ENCODE measurements around the gene SBK3. TPM values are rescaled to one million over a fixed set of nuclear protein-coding genes. Genes with fewer than 3 reads are reported as not detected.
"Not testable (repeated sequence)": the region's sequence is repeated elsewhere in the genome, so short reads cannot be mapped to it uniquely, and the experiment has no call there.

The SBK3 gene
- polyA plus RNA-seq, 3 donors: 0.12 to 0.28 (median 0.22) TPM

DNA sequence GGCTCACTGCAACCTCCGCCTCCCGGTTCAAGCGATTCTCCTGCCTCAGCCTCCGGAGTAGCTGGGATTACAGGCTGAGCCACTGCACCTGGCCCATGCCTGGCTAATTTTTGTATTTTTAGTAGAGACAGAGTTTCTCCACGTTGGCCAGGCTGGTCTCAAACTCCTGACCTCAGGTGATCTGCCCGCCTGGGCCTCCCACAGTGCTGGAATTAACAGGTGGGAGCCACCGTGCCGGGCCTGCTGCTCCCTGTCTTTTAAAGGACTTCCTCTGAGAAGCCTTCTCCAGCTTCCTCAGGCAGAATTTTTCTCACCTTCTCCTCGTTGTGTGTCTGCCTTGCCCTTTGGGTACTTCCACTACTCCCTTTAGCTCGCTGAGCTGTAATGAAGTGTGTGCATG, 48.5 kb downstream of the SBK3 start:
- DNase-seq (ENCODE audit: extremely low read depth in 1 of 11, low read depth in 9 of 11, low spot score in 4 of 11): not testable (repeated sequence)

DNA sequence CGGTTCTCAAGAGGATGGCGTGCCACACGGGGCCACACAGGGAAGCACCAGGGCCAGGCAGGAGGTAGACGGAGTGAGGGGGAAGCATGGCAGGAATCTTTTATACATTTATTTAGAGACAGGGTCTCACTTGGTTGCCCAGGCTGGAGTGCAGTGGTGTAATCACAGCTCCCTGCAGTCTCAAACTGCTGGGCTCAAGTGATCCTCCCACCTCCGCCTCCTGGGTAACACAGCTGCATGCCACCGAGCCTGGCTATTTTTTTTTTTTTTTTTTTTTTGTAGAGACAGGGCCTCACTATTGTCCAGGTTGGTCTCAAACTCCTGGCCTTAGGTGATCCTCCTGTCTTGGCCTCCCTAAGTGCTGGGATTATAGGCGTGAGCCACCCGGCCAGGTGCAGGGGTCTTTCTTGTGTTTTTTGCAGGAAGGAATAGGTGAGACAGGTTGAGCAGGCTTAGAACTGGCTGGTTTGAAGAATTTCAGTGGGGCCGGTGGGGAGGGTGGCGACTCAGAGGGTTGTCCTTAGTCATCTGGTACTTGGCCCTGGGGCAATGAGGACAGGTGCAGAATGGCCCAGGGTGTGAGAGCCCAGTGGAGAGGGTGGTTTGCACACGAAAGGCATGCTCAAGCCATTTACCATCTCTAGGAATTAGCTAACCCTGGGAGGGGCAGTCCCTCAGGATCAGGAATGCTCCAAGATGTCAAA, 49.5 kb downstream of the SBK3 start:
- no peak for DNase-seq (ENCODE audit: extremely low read depth in 1 of 11, low read depth in 9 of 11, low spot score in 4 of 11)

DNA sequence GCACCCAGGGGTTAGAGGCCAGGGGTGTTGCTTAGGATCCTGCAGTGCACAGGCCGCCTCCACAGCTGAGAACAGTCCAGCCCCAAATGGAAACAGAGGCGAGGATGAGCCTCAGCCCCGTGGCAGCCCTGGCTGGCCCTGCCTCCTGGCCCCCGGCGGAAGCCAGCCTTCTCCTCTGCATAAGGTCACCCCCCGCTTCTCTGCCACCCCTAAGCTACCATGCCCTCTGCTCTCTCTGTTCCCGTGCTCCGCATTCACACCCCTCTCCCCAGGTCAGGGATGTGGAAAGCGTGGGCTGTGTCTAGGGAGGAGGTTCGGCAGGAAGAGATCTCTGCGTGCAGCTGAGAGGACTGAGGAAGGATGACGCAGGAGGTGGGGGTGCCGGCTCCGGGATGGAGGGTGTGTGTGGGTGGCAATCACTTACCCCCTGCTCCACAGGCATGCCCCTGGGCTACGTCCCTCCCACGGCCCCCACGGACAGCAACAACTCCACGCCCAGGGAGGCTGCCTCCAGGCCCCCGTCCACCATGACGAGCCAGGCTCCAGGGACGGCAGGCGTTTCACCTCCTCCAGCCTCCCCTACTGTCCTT, 51.1 kb downstream of the SBK3 start:
- no peak for DNase-seq (ENCODE audit: extremely low read depth in 1 of 11, low read depth in 9 of 11, low spot score in 4 of 11)

DNA sequence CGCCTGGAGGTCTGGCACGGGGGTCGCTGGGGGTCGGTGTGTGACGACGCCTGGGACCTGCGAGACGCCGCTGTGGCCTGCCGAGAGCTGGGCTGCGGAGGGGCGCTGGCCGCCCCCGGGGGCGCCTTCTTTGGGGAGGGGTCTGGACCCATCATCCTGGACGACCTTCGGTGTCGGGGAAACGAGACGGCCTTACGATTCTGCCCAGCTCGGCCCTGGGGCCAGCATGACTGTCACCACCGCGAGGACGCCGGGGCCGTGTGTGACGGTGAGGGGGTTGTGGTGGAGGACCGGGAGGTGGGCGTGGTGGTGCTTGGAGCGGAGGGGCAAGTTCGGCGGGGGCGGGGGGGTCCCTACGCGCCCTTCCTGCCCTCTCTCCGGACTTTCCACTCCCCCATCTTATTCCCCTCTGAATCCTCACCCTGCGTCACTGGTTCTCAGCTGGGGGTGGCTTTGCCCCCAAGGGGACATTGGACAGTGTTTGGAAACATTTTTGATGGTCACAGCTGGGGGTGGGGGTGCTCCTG, 51.6 kb downstream of the SBK3 start:
- no peak for DNase-seq (ENCODE audit: extremely low read depth in 1 of 11, low read depth in 9 of 11, low spot score in 4 of 11)

DNA sequence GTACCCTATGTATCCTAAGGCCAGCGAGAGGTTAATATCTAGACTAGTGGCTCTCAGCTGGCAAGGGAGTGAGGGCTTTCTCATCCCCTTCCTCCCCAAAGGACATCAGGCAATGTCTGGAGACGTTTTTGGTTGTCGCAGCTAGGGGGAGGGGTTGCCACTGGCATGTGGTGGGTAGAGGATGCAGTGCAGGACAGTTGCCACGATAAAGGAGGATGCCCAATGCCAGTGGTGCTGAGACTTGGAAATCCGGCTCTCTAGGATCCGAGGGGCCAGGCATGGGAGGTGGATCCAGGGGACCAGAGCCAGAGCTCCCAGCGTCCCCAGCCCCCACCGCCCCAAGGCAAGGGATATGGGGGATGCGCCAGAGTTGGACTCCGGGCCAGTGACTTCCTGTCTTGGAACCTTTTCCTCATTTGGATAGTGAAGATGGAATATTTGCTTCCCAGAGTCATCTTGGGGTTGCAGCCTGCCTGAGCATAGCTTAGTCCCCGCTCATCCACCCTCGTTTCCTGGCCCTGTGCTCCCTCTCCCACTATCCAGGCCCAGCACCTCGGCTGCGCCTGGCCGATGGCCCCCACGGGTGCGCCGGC, 52.2 kb downstream of the SBK3 start:
- no peak for DNase-seq (ENCODE audit: extremely low read depth in 1 of 11, low read depth in 9 of 11, low spot score in 4 of 11)

DNA sequence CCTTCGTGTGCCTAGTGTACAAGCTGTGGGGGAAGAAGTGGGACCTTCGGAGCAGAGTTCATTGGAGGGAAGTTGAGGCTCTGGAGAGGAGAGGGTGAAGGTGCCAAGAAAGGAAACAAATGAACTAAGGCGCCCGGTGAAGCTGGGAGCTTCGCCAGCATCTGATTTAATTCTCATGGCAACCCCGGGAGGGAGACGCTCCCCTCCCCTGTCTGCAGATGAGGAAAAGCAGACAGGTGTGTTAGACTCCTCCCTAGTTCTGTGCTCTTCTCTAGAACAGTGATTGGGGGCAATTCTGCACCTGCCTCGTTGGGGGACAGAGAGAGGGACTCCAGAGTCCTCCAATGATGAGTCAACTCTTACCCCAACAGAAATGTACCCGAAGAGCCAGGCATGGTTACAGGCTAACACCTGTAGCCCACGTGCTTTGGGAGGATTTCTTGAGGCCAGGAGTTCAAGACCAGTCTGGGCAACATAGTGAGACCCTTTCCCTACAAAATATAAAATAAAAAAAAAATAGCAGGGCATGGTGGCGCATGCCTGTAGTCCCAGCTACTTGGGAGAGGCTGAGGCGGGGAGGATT, 52.9 kb downstream of the SBK3 start:
- no peak for DNase-seq (ENCODE audit: extremely low read depth in 1 of 11, low read depth in 9 of 11, low spot score in 4 of 11)

DNA sequence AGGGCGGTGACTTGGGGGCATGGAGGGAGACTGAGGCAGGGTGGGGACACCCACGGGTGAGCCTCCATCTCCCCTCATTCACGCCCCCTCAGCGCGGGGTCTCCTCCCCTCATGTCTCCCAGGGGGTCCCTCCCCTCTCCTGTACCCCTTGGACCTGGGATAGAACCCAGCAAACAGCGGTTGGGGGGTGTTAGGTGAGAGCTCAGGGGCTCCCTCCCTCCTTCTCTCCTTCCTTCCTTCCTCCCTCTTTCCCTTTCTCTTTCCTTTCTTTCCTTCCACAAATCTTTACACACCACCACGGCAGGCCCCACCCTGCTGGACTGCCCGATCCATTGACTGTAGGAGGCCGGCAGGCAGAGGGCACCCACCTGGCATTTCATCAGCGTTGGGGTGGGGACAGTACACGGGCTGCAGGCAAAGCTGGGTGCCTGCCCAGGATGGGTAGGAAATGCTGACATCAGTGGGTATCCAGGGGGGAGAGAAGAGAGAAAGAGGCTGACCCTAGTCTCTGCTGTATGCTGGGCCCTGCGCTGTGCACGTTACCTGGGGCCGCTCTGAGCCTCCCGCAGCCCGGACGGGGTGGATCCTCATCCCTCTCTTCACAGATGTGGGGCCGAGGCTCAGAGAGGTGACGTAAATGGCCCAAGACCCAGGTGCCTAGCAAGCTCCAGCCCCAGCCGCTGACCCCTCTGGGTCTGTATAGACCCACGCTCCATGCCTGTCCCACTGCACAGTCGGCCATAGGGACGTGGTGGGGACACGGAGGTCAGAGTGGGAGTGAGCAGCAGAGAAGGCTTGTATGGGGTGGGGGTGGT, 53.6 kb downstream of the SBK3 start:
- no peak for DNase-seq (ENCODE audit: extremely low read depth in 1 of 11, low read depth in 9 of 11, low spot score in 4 of 11)

Other genes with a start within 250 kb of the SBK3 start
- 1 to 10 TPM in 1 of 3 donors, under 1 TPM in 2; 0.72 to 2.1 (median 0.90) TPM for gene TMEM150B, start 220.2 kb downstream of the SBK3 start, polyA plus RNA-seq (ENCODE audit: insufficient read length in 3 of 3)
- 10 to 100 TPM; 16.5 to 34.5 (median 23.4) TPM for gene KMT5C, start 205.7 kb downstream of the SBK3 start, polyA plus RNA-seq (ENCODE audit: insufficient read length in 3 of 3)
- 1 to 10 TPM in 2 of 3 donors, under 1 TPM in 1; 0.82 to 1.9 (median 1.2) TPM for gene COX6B2, start 190.8 kb downstream of the SBK3 start, polyA plus RNA-seq (ENCODE audit: insufficient read length in 3 of 3)
- under 1 TPM; 0.12 to 0.24 (median 0.13) TPM for gene GARIN5B, start 182.3 kb downstream of the SBK3 start, polyA plus RNA-seq (ENCODE audit: insufficient read length in 3 of 3)
- gene IL11, start 175.1 kb downstream of the SBK3 start, polyA plus RNA-seq (ENCODE audit: insufficient read length in 3 of 3): 1 to 10 TPM in 2 of 3 donors, under 1 TPM in 1; 0.84 to 2.8 (median 1.5) TPM
- gene TMEM190, start 168.7 kb downstream of the SBK3 start, polyA plus RNA-seq (ENCODE audit: insufficient read length in 3 of 3): 1 to 10 TPM in 1 of 3 donors, under 1 TPM in 1, not detected in 1; 0.17 to 1.1 TPM
- gene TMEM238, start 161.3 kb downstream of the SBK3 start, polyA plus RNA-seq (ENCODE audit: insufficient read length in 3 of 3): 1 to 10 TPM in 1 of 3 donors, under 1 TPM in 2; 0.58 to 1.3 (median 0.78) TPM
- 1,000 to 10,000 TPM in 2 of 3 donors, 100 to 1,000 TPM in 1; 762 to 1,286 (median 1,213) TPM for gene RPL28, start 159.6 kb downstream of the SBK3 start, polyA plus RNA-seq (ENCODE audit: insufficient read length in 3 of 3)
- gene UBE2S, start 137.8 kb downstream of the SBK3 start, polyA plus RNA-seq (ENCODE audit: insufficient read length in 3 of 3): 10 to 100 TPM; 39.8 to 70.7 (median 42.8) TPM
- under 1 TPM; 0.09 to 0.30 (median 0.16) TPM for gene SHISA7, start 102.2 kb downstream of the SBK3 start, polyA plus RNA-seq (ENCODE audit: insufficient read length in 3 of 3)
- 10 to 100 TPM; 28.1 to 47.0 (median 45.4) TPM for gene ISOC2, start 83.9 kb downstream of the SBK3 start, polyA plus RNA-seq (ENCODE audit: insufficient read length in 3 of 3)
- not detected for gene C19orf85, start 80.8 kb downstream of the SBK3 start, polyA plus RNA-seq (ENCODE audit: insufficient read length in 3 of 3)
- gene ZNF628, start 68.9 kb downstream of the SBK3 start, polyA plus RNA-seq (ENCODE audit: insufficient read length in 3 of 3): 1 to 10 TPM; 2.1 to 6.6 (median 4.8) TPM
- 10 to 100 TPM; 43.2 to 55.9 (median 52.6) TPM for gene NAT14, start 60.4 kb downstream of the SBK3 start, polyA plus RNA-seq (ENCODE audit: insufficient read length in 3 of 3)
- gene SSC5D, start 57.1 kb downstream of the SBK3 start, polyA plus RNA-seq (ENCODE audit: insufficient read length in 3 of 3): 1 to 10 TPM; 1.5 to 2.5 (median 1.6) TPM
- 1 to 10 TPM in 2 of 3 donors, under 1 TPM in 1; 0.97 to 1.8 (median 1.4) TPM for gene SBK2, start 8.4 kb downstream of the SBK3 start, polyA plus RNA-seq (ENCODE audit: insufficient read length in 3 of 3)
- gene ZNF579, start 35.3 kb upstream of the SBK3 start, polyA plus RNA-seq (ENCODE audit: insufficient read length in 3 of 3): 10 to 100 TPM; 13.8 to 21.2 (median 19.5) TPM
- gene FIZ1, start 54.0 kb upstream of the SBK3 start, polyA plus RNA-seq (ENCODE audit: insufficient read length in 3 of 3): 10 to 100 TPM; 20.1 to 24.5 (median 23.9) TPM
- gene ZNF524, start 54.7 kb upstream of the SBK3 start, polyA plus RNA-seq (ENCODE audit: insufficient read length in 3 of 3): 10 to 100 TPM in 2 of 3 donors, 1 to 10 TPM in 1; 6.5 to 11.1 (median 11.0) TPM
- gene ZNF865, start 60.1 kb upstream of the SBK3 start, polyA plus RNA-seq (ENCODE audit: insufficient read length in 3 of 3): 10 to 100 TPM in 2 of 3 donors, 1 to 10 TPM in 1; 5.9 to 11.8 (median 11.1) TPM
- 10 to 100 TPM in 2 of 3 donors, 1 to 10 TPM in 1; 8.7 to 13.6 (median 12.7) TPM for gene ZNF784, start 79.0 kb upstream of the SBK3 start, polyA plus RNA-seq (ENCODE audit: insufficient read length in 3 of 3)
- gene ZNF580, start 95.5 kb upstream of the SBK3 start, polyA plus RNA-seq (ENCODE audit: insufficient read length in 3 of 3): 10 to 100 TPM; 35.1 to 61.9 (median 53.0) TPM
- 10 to 100 TPM; 22.5 to 30.9 (median 30.2) TPM for gene ZNF581, start 98.1 kb upstream of the SBK3 start, polyA plus RNA-seq (ENCODE audit: insufficient read length in 3 of 3)
- gene CCDC106, start 102.7 kb upstream of the SBK3 start, polyA plus RNA-seq (ENCODE audit: insufficient read length in 3 of 3): 10 to 100 TPM; 17.5 to 27.4 (median 25.3) TPM
- 100 to 1,000 TPM; 160 to 218 (median 199) TPM for gene U2AF2, start 109.5 kb upstream of the SBK3 start, polyA plus RNA-seq (ENCODE audit: insufficient read length in 3 of 3)
- 100 to 1,000 TPM in 2 of 3 donors, 10 to 100 TPM in 1; 80.2 to 152 (median 135) TPM for gene EPN1, start 129.7 kb upstream of the SBK3 start, polyA plus RNA-seq (ENCODE audit: insufficient read length in 3 of 3)
- not detected for gene NLRP9, start 192.9 kb upstream of the SBK3 start, polyA plus RNA-seq (ENCODE audit: insufficient read length in 3 of 3)
- gene RFPL4A, start 213.6 kb upstream of the SBK3 start, polyA plus RNA-seq (ENCODE audit: insufficient read length in 3 of 3): under 1 TPM in 1 of 3 donors, not detected in 2; 0.20 TPM
- gene RFPL4AL1, start 223.6 kb upstream of the SBK3 start, polyA plus RNA-seq (ENCODE audit: insufficient read length in 3 of 3): under 1 TPM in 1 of 3 donors, not detected in 2; 0.22 TPM

Data from renal cortex interstitium (tissue), 11 donors.